Right renal cortex interstitium (tissue), 3 donors: ENCODE measurements around the gene SYNGR3. TPM values are rescaled to one million over a fixed set of nuclear protein-coding genes. Genes with fewer than 3 reads are reported as not detected.

Source experiments
- DNase-seq, 3 donors: peaks; one replicate each; pipeline ENCODE4 v3.0.0-alpha.2; 2013; ENCODE audit warnings: low read depth in 3 of 3, low spot score in 2 of 3
- polyA plus RNA-seq, 3 donors: library from polyadenylated mRNA; unstranded; fragments of 120-200 nt; gene quantifications; one replicate each; pipeline ENCODE4 v1.2.1, GENCODE V29; 2013; ENCODE audit not compliant: insufficient read length in 3 of 3

Gene SYNGR3
- polyA plus RNA-seq, 3 donors: 1.3 to 1.9 (median 1.4) TPM

DNA sequence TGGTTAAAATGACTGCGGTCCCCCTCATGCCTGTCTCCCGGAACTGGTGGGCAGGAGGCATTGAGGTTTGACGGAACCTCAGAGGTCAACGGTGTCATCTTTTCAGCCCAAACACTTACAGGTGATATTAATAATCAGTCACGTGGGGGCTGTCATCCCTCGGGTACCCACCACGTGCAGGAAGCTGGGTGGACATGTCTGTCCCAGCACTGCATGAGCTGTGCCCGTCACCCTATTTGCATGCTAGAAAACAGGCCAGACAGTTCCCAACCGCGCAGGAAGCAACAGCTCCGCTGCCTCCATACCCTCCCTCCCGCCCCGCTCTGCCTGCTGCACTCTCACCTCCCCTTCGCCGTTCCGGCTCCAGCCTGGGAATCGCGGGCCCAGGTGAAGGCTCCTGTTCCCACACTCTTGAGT is 1.4 kb downstream of the SYNGR3 start:
- DNase-seq: no peak

DNA sequence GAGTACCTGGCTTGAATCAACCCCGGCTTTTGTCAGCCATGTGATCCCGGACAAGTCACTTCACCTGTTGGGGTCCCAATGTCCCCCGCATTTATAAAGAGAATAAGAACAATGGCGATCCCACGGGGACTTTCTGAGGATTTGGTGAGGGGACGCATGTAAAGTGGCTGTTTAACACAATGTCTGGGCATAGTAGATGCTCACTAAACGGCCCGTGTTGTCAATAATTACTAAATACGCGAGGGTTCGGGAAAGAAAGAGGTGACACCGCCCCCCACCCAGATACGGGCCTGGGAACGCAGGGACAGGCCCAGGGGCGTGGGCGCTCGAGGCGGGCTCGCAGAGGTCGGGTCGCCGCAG is 1.8 kb downstream of the SYNGR3 start:
- DNase-seq: no peak

DNA sequence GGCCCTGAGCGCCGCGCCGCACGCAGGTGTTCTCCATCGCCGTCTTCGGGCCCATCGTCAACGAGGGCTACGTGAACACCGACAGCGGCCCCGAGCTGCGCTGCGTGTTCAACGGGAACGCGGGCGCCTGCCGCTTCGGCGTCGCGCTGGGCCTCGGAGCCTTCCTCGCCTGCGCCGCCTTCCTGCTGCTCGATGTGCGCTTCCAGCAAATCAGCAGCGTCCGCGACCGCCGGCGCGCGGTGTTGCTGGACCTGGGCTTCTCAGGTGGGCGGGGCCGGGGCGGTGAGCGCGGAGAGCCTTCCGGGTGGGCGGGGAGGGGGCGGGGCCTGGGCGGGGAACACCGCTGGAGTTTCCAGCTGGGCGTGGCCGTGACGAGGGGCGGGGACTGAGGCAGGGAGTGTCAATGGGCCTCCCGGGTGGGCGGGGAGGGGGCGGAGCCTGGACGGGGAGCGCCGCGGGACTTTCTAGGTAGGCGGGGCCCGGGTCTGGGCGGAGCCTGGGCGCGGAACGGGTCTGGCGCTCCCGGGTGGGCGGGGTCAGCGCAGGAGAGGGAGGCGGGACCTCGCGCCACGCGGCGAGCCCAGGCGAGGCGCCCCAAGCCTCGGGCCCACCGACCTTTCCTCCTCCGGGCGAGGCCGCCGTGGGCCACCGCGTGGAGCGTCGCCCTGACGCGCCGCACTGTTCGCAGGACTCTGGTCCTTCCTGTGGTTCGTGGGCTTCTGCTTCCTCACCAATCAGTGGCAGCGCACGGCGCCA is 2.4 kb downstream of the SYNGR3 start:
- peak in 1 of 3 donors; percentile 64 for DNase-seq

DNA sequence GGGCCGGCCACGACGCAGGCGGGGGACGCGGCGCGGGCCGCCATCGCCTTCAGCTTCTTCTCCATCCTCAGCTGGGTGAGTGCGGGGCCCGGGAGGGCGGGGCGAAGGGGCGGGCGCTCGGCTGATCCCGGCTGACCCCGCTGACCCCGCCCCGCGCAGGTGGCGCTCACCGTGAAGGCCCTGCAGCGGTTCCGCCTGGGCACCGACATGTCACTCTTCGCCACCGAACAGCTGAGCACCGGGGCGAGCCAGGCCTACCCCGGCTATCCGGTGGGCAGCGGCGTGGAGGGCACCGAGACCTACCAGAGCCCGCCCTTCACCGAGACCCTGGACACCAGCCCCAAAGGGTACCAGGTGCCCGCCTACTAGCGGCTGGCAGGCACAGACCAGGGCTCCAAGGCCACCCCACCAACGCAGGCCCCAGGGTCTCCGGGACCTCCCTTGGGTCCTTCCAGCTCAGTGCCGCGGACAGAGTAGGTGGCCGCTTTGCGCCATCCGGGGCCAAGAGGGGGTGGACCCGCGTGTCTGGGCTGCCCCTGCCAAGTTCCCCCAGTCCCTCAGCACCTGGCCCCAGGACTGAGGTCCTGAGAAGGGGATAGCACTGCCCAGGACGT is 3.0 kb downstream of the SYNGR3 start:
- no peak for DNase-seq

DNA sequence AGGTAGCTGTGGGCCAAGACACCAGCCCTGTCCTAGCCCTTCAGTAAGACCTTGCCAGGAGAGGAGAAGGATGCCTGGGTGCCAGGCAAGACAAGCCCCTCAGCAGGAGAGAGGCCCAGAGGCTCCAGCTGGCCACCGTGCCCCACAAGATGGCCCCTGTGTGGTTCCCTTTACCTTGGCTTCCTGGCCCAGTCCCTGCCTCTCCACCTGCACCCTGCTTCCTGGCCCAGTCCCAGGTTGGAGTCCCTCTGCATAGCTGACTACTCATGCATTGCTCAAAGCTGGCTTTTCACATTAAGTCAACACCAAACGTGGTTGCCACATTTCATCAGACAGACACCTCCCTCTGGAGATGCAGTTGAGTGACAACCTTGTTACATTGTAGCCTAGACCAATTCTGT is 4.0 kb downstream of the SYNGR3 start:
- DNase-seq: no peak

DNA sequence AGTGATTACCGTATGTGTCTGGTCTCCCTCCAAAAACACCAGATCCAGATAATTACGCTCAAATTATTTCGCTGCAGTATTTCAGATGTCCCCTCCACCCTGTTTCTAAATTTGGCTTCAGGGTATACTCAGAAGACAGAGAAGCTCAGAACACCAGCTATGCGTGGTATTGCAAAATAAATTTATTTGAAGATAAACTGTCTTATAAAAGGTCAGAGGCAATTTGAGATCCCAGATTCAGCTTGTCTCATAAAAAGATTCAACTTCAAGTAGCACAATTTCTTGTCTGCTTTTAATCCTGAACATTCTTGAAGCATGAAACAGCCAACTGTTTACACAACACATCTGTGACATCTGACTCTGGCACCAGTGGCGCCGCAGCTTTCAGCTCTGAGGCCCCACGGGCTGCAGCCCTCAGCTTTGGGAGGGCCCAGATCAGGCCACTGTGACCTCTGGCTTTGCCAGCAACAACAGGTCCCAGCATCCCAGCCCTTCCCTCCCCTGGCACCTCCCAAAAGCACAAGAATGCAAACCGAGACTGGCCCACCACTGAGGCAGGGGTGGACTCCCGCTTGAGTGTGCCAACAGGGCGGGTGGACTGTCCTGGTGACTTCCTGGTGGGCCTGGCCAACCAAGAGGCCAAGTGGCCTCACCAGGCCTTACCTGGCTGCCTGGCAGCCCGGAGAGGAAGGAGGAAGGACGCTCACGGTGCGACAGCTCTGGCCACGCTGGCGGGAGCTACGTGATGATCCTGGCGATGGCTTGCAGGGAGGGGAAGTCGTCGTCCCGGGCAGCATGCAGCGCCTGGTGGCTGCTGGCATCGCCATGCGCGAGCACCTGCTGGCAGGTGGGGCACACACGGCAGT is 8.0 kb downstream of the SYNGR3 start:
- DNase-seq: no peak

DNA sequence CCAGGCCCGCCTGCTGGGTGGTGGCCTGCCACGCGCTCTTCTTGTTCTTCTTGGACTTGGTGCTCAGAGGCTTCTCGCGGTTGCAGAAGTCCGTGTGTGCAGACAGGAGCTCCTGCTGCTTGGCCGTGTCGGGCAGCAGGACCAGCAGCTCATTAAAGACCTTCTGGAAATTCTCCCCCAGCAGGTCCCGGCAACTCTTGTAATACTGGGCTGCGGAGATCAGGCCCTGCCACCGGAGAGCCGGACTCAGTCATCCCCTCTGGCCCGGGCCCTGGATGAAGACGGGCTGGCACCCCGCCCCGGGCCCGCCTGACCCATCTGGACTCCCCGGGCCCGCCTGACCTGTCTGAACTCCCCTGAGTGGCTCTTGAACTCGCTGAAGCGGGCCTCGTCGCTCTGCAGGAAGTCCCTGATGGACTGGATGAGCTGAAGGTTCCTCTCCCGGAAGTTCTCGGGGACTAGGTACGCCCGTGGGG is 8.6 kb downstream of the SYNGR3 start:
- DNase-seq: no peak

DNA sequence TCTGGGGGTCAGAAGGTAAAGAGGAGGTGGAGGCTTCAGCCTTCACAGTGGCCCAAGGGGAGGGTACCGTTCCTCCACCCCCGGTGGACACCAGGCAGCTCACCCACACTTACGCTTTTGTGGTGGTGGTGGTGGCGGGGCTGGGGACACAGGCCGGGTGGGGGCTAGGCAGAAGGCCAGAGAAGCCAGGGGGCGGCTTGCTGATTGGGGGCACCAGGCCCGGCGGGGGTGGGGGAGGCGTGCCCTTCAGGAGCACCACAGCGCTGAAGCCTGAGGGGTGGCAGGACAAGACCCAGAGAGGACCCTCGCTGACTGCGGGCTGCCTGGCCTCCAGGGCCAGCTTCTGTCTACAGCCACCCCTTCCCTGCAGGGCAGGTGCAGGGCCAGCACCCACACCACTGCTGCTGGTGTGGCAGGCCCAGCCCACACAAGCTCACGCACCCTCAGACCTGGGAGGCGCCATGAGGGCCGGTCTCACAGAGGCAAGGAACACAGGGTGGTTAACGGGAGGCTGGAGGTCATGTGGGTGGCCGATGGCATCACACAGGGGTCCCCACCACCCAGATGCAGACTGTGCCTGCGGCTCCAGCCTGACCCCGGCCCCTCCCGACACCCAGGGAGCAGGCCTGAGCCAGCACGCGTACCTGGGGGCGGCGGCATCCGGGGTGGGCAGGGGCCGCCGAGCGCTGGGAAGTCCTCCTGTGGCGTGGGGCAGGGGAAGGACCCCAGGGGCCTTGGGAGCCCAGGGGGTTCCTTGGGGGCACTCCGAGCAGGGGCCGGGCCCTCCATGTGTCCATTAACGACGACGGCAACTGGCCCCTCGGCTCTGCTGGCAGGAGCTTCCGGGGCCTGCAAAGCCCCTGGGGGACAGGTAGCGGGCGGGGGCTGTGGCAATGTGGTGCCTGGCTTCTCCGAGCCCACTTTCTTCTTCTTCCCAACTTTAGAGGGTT is 9.4 kb downstream of the SYNGR3 start:
- DNase-seq: no peak

DNA sequence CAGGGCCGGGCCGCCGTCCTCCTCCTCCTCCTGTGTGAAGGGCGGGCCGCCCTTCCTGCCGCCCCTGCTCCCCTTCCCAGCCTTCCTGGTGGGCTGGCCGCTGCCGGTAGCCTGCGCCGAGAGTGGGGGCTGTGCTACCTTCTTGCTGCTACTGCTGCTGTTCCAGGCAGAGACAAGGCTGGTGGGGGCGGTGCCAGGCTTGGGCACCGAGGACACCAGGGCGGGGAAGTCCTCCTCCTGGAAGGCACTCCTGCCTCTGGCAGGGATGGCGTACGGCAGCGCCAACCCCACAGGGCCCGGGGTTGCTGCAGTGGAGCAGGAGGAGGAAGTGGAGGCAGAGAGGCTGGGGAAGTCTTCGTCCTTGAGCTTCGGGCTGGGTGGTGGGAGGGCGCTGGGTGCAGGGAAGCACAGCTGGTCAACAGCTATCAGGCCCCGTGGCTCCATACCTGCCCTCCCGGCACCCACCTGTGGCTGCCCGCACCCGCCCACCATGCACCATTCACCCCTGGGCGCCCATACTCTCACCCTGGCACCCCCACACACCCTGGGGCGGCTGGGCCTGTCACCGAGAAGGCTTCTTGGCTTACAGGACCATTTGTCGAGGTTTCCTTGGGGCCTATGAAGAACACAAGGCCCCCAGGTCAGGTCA is 10.2 kb downstream of the SYNGR3 start:
- no peak for DNase-seq

DNA sequence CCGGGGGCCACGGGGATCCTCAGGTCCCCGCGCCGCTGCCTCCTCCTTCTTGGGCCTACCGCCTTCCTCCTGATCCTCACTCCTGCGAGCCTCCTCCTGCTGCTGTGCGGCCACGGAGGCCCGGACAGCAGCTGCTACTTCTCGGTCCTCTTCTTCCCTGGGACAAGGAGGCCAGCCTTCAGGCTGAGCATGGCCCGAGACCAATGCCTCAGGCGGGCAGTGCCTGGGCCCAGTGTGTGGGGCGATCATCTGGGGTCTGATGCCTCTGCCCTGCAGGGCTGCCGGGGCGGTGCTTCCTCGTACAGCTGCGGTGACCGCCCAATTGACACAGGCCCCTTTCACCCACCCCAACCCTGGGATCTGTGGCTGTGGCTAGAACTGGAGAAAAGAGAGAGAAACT is 11.3 kb downstream of the SYNGR3 start:
- DNase-seq: no peak

DNA sequence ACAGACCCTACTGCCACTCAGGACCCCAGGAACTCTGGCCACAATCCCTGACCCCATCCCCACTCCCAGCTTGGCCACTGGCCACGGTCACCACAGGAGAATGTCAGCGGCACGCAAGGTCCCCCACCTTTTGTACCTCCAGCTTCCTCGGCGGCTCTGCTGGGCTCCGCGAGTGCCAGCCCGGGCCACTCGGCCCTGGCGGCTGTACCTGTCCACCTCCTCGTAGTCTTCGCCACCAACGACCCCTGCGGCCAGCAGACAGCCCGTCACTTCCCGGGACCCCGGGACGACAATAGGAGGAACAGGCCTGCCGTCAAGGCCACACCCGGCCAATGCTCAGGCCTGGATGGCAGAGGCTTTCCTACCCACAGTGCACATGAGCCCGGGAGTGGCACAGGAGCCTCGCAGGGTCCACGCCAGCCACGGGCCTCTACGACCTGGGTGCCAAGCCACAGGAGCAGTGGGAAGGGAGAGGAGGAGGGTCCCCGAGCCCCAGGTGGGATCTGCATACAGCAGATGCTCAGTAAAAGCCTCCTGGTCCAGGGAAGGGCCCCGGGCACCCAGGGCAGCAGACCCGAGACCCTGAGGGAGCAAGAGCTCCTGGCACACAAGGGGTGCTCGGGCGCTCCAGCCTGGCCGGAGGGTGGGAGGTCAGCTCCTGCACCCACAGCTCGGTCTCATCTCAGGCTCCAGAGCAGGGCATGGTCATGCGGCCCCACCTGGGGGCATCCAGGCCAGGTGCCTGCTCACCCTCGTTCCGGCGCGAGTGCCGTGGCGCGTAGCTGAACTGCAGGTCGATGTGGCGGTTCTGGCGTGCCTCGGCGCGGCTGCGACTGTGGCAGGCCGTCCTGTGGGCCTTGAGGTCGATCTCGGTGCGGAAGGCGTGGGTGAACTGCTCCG is 11.9 kb downstream of the SYNGR3 start:
- DNase-seq: no peak

DNA sequence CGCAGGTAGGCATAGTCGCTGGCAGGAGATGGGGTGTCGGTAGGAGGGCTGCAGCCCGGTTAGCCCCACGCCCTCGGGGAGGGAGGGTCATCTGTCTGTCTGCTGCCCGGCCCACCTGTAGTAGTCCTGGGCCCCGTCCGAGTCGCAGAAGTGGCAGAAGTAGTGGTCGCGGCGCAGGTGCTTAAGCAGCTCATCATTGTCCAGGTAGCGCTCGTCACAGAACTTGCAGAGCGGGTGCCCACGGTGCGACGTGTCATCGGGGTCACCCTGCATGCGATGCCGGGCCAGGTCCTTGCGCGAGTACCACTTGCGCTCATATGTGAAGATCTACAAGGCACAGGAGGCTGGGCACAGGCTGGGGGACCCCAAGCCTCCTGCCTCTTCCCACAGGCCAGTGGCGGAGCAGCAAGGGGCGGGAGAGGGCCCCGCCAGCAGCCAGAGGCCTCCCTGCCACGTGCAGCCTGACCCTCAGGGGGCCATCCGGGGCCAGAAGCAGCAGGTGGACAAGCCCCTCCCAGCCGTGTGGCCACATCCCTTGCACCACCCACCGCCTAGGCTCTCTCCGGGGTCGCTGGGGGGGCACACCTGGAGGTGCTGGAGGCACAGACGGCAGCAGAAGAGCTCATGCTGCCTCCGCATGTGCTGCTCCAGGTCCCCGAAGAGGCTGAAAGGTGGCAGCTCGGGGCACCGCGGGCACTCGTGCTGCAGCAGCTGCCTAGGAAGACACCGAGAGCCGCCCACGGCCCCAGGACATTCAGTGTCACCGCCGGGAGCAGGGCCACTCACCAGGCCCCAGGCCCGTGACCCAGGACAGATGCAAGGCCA is 12.8 kb downstream of the SYNGR3 start:
- DNase-seq: no peak

DNA sequence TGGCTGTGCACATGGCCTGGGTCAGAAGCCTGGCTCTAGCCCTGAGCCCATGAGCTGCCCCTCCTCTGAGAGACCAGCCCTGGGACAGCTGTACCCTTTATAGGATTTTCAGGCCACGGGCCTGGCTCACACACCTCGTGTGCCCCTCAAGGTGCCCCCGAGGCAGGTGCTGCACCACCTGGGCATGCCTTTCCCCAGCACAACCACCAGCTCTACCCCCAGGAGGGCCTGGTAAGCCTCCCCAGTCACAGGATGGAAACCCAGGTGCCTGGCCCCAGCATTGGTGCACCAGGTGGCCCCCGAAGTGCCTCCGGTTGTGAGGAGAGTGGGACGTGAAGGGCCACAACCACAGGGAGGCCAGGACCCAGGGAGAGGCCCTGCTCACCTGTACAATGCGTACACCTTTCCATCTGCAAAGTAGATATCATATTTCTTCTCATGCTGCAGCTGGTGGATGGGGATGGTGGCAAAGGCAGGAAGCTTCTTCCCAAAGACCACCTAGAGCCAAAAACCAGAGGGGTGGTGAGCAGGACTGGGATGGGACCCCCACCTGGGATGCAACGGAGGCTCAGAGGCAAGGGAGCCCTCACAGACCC is 13.6 kb downstream of the SYNGR3 start:
- DNase-seq: no peak

DNA sequence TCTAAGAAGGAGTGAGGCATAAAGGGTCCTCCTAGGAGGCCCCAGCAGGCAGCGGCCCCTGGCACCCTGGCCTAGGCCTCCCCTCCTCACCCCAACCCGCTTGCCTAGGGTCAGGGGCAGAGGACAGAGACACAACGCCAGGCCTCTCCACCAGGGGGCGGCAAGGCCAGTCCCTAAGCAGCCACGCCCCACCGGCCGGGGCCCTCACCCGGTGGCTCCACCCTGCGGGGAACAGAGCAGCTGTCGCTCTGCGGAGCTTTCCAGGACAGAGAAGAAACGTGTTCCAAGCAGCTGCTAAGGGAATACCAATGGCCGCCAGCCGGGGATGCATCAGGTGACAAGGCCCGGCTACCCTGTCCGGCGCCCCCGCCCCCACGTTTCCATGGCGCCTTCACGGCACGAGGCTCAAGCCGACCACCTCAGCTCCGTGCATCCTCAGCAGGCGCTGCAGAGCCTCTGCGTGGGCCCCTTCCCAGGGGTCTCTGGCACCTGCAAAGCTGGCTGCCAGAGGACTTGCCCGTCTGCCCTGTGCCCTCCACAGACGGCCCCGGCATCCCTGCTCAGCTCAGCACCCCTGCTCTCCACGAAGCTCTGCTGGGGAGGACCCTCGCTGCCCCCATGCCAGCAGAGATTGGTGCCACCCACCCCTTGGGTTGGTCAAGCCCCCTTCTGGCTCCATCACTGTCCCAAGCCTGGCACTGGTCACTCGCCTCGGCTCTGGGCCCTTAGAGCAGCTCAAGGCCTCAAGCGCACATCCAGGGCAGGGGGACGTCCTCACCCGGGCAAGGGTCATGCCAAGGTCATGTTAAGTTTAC is 14.3 kb downstream of the SYNGR3 start:
- DNase-seq: peak in 1 of 3 donors; percentile 66

DNA sequence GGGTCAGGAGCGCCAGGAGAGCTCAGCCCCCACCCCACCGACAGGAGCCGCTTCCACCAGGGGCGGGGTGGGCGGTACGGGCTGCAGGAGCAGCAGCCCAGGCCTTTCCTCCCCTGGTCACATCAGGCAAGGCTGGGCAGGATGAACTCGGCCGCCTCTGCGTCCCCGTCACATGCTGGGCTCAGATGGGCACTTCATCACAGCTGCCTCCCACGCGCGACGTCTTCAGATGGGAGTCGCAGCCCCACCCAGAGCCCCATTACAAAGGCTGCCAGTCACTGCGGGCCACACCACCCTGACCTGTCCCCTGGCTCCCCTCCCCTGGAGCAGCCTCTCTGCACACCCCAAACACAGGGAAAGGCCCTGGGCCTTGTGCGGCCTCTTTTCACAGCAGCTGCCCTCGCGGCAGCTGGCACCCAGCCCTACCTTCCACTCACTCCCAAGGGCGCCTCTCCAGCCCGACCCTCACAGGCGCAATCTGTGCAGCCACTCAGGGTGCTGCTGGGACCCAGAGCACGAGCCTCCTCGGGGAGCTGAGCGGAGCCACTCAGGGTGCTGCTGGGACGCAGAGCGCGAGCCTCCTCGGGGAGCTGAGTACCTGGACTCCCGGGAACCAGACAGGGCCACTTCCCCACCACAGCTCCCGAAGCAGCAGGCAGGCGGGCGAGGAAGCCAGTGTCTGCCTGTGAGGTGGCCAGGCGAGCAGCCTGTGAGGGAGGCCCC is 15.2 kb downstream of the SYNGR3 start:
- no peak for DNase-seq

DNA sequence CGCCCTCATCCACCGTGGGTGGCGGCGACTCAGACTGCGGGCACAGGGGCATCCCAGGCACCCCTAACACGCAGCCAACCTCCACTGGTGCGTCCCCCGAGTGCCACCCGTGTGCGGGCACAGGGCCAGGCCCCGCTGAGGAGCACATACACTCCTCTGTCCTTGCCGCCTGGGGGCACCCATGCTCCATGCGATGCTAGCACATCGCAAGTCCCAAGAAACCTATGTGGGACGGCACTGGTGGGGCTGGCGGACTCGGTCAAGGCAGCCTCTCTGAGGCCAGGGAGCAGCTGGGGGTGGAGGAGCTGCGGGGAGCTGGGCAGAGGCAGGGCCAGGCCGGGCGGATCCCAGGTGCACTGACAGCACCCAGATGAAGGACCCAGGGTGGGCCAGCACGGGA is 15.9 kb downstream of the SYNGR3 start:
- no peak for DNase-seq
